Right hindlimb (tissue), 1 donor: ENCODE results near the gene MYL12B.

Source experiments
- DNase-seq: peaks from one replicate; pipeline ENCODE4 v3.0.0-alpha.2; 2018

The MYL12B gene

DNA sequence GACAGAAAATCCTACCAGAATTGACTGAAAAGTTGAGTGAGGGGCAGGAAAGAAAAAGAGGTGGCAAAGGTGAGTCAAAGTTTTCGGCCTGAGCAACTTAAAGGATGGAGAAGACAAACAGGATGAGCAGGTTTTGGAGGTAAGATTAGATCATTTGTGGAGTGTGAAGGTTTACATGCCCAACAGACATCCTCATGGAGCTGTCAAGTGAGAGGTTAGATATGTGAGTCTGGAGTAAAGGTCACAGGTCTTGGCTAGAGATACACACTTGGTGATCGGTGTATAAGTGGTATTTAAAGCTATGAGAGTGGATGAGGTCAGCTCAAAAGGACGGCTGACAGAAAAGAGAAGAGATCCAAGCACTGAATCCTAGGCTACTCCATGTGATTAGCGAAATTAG, 25.5 kb upstream of the MYL12B start:
- DNase-seq, result no peak

DNA sequence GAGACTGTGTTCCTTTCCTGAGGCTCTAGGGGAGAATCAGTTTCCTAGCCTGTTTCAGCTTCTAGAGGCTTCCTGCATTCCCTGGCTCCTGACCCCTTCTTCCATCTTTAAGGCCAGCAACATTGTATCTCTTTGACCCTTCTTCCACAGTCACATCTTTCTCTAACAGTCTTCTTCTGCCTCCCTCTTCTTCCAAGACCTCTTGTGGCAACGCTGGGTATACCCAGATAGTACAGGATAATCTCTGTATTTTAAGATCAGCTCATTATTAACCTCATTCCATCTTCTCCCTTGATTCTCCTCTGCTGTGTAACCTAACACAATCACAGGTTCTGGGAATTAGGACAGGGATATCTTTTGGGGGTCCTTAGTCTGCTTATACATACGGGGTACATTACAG, 23.2 kb upstream of the MYL12B start:
- no peak for DNase-seq

DNA sequence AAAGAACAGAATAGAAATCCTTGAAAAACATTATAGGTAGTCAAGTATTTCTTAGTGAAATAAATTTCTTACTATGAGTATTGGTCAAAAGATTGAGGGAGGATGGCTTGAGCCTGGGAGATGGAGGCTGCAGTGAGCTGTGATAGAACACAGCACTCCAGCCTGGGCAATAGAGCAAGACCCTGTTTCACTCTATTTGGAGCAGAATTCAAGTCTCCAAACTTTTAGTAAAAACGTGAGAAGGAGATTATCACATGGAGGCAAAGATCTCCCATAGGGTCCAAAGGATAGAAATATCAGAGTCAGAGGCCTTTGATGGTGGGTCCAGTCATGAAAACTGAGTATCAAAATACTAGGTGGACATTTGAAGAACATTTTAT, 16.8 kb upstream of the MYL12B start:
- no peak for DNase-seq

GRCh38 chr18:3245853-3246634, 15.9 kb upstream of the MYL12B start:
- peak; percentile 93 for DNase-seq

GRCh38 chr18:3246635-3247239, 15.2 kb upstream of the MYL12B start:
- DNase-seq, result peak; percentile 51

DNA sequence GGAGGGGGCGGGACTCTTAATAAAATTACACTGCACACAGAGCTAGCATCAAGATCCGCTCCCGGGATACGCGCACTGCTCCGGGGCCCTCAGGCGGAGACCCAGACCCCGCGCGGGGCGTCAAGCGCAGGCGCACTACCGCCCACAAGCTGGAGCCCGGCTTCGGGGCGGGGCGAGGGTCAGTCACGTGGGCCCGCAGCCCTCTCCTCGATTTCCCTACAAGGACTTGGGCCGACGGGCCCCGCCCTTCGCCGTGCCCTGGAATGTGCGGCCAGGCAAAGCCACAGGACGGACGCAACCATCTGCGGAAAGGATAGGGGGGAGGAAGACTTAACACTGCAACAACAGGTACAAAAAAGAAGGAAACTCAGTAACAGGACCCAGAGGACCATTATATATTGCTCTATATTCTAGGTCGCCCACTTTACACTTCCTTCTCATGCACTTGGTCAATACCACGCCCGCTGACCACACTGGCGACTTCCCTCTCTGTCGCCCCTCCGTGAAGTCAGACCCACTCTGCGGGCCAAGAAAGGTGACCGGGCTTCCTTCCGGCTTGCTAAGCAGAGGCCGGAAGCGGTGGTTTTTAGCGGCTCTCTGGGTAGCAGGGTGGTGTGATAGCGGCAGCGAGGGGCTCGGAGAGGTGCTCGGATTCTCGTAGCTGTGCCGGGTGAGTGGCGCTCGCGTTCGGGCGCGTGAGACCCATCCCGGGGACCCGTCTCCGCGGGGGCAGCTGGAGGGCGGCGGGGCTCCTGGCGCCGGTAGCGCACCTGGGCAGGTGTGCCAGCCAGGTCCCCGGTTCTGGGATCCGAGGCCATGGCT, 14.5 kb upstream of the MYL12B start, which contains the start of gene MYL12A:
Gene MYL12A, plus strand, starts transcription at position 562 of the 822 bp plus-strand sequence. CDS start 5,447 bp downstream, outside the sequence.
- peak; percentile 98 for DNase-seq

- DNase-seq, result peak; percentile 84
These were observed 13.8 kb upstream of the MYL12B start for GRCh38 chr18:3248062-3248657.

- DNase-seq, result no peak
These were observed 13.1 kb upstream of the MYL12B start for GRCh38 chr18:3248658-3249359.

GRCh38 chr18:3250237-3251107, 11.5 kb upstream of the MYL12B start:
- no peak for DNase-seq

DNA sequence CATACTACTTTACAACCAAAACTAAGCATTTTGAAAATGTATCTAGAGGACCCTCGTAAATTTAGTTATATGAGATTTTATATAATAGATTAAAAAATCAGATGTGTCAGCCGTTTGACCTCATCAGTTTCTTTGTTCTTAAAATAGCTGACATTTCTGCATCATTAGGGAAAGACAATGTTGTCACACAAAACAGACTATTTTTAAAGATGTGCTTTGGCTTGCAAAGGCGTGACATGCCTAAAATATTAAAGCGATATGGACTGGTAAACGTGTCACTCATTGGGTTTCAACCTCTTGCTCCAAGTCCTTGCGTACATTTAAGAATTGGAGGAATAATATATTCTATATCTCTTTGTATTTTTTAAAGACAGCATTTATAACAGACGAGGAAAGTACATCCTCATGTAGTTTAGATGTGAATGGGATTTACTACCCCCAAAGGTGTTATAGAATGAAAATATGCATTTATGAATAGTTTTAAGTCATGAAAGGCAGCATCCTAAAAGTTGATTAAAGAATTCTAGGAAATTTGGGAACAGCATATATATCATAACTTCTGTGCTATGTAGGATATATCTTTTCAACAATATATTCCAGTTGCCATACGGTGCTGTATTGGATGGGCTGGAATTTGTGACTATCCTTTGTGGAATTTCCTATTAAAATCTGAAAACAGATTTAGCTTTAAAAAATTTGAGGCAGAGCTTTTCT, 10.5 kb upstream of the MYL12B start:
- no peak for DNase-seq

- no peak for DNase-seq
These were observed 10.0 kb upstream of the MYL12B start for GRCh38 chr18:3251963-3252277.

DNA sequence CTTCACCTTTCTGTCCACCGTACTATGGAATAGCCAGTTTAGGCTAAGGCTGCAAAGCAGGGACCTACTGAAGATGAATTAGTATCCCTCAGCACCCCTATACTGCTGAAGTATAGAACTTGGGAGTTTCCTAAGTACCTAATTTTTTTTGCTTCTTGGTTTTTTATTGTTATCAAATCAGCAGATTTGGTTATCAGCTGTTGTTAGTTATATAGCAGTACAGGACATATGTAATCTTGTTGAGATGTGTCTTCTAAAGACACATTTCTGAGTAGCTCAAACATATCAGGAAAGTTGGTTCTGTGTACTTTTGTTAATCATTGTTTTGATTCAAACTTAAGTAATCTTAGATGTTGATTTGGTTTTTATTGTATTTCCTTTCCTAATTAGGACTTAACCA, 9.1 kb upstream of the MYL12B start:
- DNase-seq, result no peak

GRCh38 chr18:3254725-3255124, 7.2 kb upstream of the MYL12B start:
- no peak for DNase-seq

DNA sequence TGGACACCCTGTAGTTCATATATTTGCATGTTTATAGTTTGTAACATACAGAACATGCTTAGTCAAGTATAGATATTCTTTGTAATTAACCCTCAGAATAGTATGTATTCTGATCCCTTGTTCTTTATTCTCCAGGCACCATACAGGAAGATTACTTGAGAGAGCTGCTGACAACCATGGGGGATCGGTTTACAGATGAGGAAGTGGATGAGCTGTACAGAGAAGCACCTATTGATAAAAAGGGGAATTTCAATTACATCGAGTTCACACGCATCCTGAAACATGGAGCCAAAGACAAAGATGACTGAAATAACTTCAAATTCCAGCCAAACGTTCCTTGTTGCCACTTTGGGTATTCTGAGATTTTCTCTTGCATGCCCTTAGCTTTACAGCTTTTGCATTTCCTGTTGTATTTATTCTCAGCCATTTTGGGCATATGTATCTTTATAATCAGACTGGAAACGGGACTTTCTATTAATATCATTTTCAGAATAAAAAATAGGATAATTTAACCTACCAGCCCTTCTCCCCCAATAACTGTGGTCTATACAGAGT, 6.2 kb upstream of the MYL12B start:
- no peak for DNase-seq

- no peak for DNase-seq
These were observed 5.0 kb upstream of the MYL12B start for GRCh38 chr18:3256693-3257626.

DNA sequence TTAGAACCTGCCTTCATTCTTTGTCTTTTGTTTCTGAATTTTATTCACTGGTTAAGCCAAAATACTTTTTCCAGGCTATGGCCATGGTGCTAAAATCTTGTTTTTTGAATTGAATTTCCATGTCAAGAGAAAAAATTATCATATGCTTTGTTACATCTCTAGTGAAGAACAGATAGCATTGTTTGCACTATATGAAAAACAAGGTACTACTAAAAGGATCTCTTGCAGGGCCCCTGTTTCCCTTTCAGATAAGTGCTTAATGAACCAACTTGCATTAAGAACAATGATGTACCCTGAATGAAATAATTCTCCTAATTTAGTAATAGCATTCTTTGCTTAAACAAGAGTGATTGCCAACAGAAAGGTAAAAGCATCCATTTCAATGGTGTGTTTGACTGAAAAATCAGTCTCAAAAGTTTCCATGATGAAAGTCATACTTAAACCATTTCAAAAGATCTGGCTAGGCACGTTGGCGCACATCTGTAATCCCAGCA, 4.3 kb upstream of the MYL12B start:
- no peak for DNase-seq

- no peak for DNase-seq
These were observed 949 bp upstream of the MYL12B start for GRCh38 chr18:3260995-3261372.

- peak; percentile 48 for DNase-seq
These were observed 550 bp downstream of the MYL12B start for GRCh38 chr18:3262234-3263131.
